KMS-11 (cell line): ENCODE data around the gene MEGF11.

Experiments
- H2AFZ ChIP-seq: fragments of 200-600 bp; sonication (generic); 2 replicates; pipeline ENCODE4 v1.6.1; 2016; ENCODE audit warnings: antibody characterized with exemption, mixed run types, low read depth
- H3K27ac ChIP-seq: fragments of 200-600 bp; sonication (generic); 2 replicates; pipeline ENCODE4 v1.6.1; 2016; ENCODE audit warnings: mild to moderate bottlenecking, mixed run types
- H3K27me3 ChIP-seq: fragments of 200-600 bp; sonication (generic); 2 replicates; pipeline ENCODE4 v1.6.1; 2017; ENCODE audit warnings: mild to moderate bottlenecking, low read depth, mixed run types, moderate library complexity; ENCODE audit not compliant: insufficient read depth
- H3K36me3 ChIP-seq: fragments of 200-600 bp; sonication (generic); 2 replicates; pipeline ENCODE4 v1.6.1; 2017; ENCODE audit warnings: mild to moderate bottlenecking, mixed run types; ENCODE audit not compliant: insufficient read depth
- H3K4me1 ChIP-seq: fragments of 200-600 bp; sonication (generic); 2 replicates; pipeline ENCODE4 v1.6.1; 2016; ENCODE audit warnings: mild to moderate bottlenecking, low read depth, mixed run types; ENCODE audit not compliant: poor library complexity, severe bottlenecking
- H3K4me2 ChIP-seq: fragments of 200-600 bp; sonication (generic); 2 replicates; pipeline ENCODE4 v1.7.0; 2016; ENCODE audit warnings: mild to moderate bottlenecking, mixed run types
- H3K4me3 ChIP-seq: fragments of 200-600 bp; sonication (generic); IDR thresholded peaks from 2 replicates; pipeline ENCODE4 v1.6.1; 2017; ENCODE audit warnings: low read depth, low read length, mixed read lengths; ENCODE audit not compliant: insufficient read depth
- H3K79me2 ChIP-seq: fragments of 200-600 bp; sonication (generic); 2 replicates; pipeline ENCODE4 v1.6.1; 2016; ENCODE audit warnings: low read depth, mixed run types; ENCODE audit not compliant: insufficient read depth
- H3K9ac ChIP-seq: fragments of 200-600 bp; sonication (generic); 2 replicates; pipeline ENCODE4 v1.6.1; 2016; ENCODE audit warnings: mild to moderate bottlenecking, mixed run types
- H4K20me1 ChIP-seq: fragments of 200-600 bp; sonication (generic); 2 replicates; pipeline ENCODE4 v1.6.1; 2016; ENCODE audit warnings: mild to moderate bottlenecking, mixed run types; ENCODE audit not compliant: insufficient read depth
- TF ChIP-seq, protein P1 (sequence below): fragments of 200-600 bp; sonication (generic); conservative IDR thresholded peaks from 2 replicates; pipeline ENCODE4 v1.6.1; 2017; ENCODE audit warnings: low read depth, mild to moderate bottlenecking, antibody characterized with exemption, low read length, moderate library complexity, mixed read lengths

MEGF11 gene

GRCh38 chr15:66157507-66157906 is 96.0 kb downstream of the MEGF11 start:
- Histone ChIP-seq H3K27ac (no peak overlapping the region), H3K36me3 (no peaks in the 10 kb centered on the region), H3K79me2 (no peaks in the 10 kb centered on the region), H3K4me2 (no peak overlapping the region), H3K9ac (no peak overlapping the region), H2AFZ (no peak overlapping the region), H3K4me1 (no peaks in the 10 kb centered on the region), H4K20me1 (no peaks in the 10 kb centered on the region), H3K27me3 (no peaks in the 10 kb centered on the region; the same call in 1 of the 2 replicates), H3K4me3 (no peak overlapping the region)
- TF ChIP-seq, protein P1, sequence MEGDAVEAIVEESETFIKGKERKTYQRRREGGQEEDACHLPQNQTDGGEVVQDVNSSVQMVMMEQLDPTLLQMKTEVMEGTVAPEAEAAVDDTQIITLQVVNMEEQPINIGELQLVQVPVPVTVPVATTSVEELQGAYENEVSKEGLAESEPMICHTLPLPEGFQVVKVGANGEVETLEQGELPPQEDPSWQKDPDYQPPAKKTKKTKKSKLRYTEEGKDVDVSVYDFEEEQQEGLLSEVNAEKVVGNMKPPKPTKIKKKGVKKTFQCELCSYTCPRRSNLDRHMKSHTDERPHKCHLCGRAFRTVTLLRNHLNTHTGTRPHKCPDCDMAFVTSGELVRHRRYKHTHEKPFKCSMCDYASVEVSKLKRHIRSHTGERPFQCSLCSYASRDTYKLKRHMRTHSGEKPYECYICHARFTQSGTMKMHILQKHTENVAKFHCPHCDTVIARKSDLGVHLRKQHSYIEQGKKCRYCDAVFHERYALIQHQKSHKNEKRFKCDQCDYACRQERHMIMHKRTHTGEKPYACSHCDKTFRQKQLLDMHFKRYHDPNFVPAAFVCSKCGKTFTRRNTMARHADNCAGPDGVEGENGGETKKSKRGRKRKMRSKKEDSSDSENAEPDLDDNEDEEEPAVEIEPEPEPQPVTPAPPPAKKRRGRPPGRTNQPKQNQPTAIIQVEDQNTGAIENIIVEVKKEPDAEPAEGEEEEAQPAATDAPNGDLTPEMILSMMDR: no peak

DNA sequence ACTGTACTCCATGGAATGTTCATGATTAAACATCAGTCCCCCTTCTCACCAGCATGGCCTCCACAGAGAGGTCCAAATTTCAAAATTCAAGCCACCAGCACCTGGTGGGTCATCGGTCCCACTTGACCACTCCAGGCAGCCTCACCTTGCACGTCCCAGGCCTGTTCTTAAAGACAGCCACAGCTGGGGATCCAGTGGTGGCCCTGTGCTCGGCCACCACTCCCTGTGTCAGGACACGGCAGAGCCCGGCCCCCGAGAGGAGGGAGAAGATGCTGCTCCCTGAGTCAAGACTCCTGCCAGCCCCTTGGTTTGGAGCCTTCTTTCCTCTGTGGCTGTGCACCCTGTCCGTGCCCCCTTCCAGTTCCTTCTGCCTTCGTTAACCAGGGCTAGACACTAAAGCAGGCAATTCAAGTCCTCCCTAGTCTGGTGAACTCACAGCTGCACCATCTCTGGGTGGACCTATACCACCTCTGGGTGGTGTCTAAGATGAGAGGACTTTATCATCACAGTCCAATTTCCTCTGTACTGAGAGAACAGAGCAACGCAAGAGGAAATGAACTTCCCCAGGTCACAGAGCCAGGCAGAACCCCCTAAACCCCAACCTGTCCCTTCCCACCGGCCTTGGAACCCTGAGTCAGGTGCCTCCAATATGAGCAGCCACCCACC is 97.1 kb downstream of the MEGF11 start:
- H3K9ac ChIP-seq: no peak overlapping the region
- no peak overlapping the region for H3K27ac ChIP-seq

GRCh38 chr15:66155065-66155464 is 98.5 kb downstream of the MEGF11 start:
- no peak overlapping the region for H2AFZ ChIP-seq
- H3K36me3 ChIP-seq: no peaks in the 10 kb centered on the region
- H3K4me2 ChIP-seq: no peak overlapping the region
- TF ChIP-seq, protein P1: no peak
- H3K27me3 ChIP-seq: no peaks in the 10 kb centered on the region; the same call in 1 of the 2 replicates
- no peak overlapping the region for H3K4me3 ChIP-seq
- H3K79me2 ChIP-seq: no peaks in the 10 kb centered on the region
- H3K9ac ChIP-seq: no peak overlapping the region
- no peak overlapping the region for H3K27ac ChIP-seq
- H3K4me1 ChIP-seq: no peaks in the 10 kb centered on the region
- no peaks in the 10 kb centered on the region for H4K20me1 ChIP-seq

More for the DNA sequence above, 97.1 kb downstream of the MEGF11 start:
- H4K20me1 ChIP-seq: no peaks in the 10 kb centered on the region
- TF ChIP-seq, protein P1: no peak
- H3K27me3 ChIP-seq: no peaks in the 10 kb centered on the region; the same call in 1 of the 2 replicates
- no peak overlapping the region for H2AFZ ChIP-seq
- H3K4me2 ChIP-seq: no peak overlapping the region
- H3K79me2 ChIP-seq: no peaks in the 10 kb centered on the region
- no peaks in the 10 kb centered on the region for H3K36me3 ChIP-seq
- no peaks in the 10 kb centered on the region for H3K4me1 ChIP-seq
- no peak overlapping the region for H3K4me3 ChIP-seq

DNA sequence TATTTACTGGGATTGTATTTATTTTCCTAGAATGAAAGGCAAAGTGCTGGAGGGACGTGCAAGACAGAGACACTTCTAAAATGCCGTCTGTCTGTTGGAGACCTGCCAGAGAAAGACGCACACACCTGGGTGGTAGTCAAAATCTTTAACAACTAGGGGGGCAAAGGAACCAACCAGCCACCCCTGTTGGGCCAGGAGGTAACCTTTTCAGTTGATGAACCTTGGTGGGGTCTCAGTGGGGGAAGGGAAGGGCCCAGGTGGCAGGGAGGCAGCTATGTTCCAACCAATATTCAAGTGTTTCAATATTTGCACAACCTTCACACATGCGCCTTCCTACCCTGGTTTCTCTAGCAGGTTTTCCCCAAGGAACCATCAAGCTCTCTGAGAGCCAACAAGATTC is 99.0 kb downstream of the MEGF11 start:
- Histone ChIP-seq H4K20me1 (no peaks in the 10 kb centered on the region), H3K27me3 (no peaks in the 10 kb centered on the region; the same call in 1 of the 2 replicates), H3K27ac (no peak overlapping the region), H3K36me3 (no peaks in the 10 kb centered on the region), H2AFZ (no peak overlapping the region), H3K4me1 (no peaks in the 10 kb centered on the region), H3K79me2 (no peaks in the 10 kb centered on the region), H3K4me3 (no peak overlapping the region), H3K4me2 (no peak overlapping the region), H3K9ac (no peak overlapping the region)
- TF ChIP-seq, protein P1: no peak
